Cardiac fibroblast (primary cell): ENCODE results near the gene TMPRSS7.
A peak's percentile ranks its signal among the peaks of the same experiment; 100 is the strongest.

Experiments
- DNase-seq, 2 donors: peaks; one replicate each; pipeline versions ENCODE4 v3.0.0 to v3.0.0-alpha.2; 2010; ENCODE audit warnings: low read depth in 2 of 2
- H3K4me3 ChIP-seq, 2 donors: replicated peaks in 1 of 2; 1 replicate in 1 of 2; 2 replicates in 1 of 2; pipeline ENCODE4 v1.5.1; 2011; ENCODE audit warnings: low read depth in 2 of 2, low read length in 2 of 2, mild to moderate bottlenecking in 2 of 2, moderate library complexity in 1 of 2
- TF ChIP-seq, protein P1 (sequence below): IDR thresholded peaks from one replicate; pipeline ENCODE4 v1.5.1; 2011; ENCODE audit warnings: low read depth, mild to moderate bottlenecking, low read length, inconsistent platforms

TMPRSS7 gene

DNA sequence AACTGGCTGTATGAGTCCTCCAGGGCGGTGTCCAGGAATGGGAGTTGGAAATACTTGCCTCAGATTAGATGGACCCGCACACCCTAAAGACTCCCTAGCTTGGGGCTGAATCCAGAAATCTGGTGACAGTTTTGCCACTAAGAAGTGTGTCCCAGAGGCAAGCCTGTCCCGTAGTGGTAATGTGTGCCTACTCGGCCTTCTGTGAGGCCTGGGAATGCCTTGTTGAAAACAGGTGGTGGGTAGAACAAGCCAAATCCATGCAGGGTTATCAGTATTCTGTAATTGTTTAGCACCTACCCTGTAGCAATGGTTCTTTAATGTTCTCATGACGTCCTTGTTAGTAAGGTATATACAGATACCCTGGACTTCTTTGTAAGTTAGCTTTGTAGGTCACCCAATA, 53.2 kb downstream of the TMPRSS7 start:
- H3K4me3 ChIP-seq = no peak overlapping the region
- TF ChIP-seq, protein P1, sequence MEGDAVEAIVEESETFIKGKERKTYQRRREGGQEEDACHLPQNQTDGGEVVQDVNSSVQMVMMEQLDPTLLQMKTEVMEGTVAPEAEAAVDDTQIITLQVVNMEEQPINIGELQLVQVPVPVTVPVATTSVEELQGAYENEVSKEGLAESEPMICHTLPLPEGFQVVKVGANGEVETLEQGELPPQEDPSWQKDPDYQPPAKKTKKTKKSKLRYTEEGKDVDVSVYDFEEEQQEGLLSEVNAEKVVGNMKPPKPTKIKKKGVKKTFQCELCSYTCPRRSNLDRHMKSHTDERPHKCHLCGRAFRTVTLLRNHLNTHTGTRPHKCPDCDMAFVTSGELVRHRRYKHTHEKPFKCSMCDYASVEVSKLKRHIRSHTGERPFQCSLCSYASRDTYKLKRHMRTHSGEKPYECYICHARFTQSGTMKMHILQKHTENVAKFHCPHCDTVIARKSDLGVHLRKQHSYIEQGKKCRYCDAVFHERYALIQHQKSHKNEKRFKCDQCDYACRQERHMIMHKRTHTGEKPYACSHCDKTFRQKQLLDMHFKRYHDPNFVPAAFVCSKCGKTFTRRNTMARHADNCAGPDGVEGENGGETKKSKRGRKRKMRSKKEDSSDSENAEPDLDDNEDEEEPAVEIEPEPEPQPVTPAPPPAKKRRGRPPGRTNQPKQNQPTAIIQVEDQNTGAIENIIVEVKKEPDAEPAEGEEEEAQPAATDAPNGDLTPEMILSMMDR = no peak
- DNase-seq = no peak

DNA sequence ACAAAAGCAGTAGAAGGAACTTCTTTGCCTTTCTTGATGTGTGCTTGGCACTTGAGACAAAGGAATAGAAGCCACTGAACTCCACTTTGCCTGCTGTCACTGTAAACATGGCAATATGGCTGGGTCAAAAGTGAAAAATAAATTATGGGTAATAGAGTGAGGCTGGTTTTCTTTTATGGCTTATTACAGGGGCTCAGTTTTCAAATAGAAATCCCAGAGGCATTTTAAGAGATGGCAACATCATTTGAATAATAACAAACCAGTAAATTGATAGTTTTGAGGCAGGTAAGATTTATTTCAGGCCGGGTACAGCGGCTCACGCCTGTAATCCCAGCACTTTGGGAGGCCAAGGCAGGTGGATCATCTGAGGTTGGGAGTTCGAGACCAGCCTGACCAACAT, 54.4 kb downstream of the TMPRSS7 start:
- no peak overlapping the region for H3K4me3 ChIP-seq
- TF ChIP-seq, protein P1 = no peak
- DNase-seq = no peak

DNA sequence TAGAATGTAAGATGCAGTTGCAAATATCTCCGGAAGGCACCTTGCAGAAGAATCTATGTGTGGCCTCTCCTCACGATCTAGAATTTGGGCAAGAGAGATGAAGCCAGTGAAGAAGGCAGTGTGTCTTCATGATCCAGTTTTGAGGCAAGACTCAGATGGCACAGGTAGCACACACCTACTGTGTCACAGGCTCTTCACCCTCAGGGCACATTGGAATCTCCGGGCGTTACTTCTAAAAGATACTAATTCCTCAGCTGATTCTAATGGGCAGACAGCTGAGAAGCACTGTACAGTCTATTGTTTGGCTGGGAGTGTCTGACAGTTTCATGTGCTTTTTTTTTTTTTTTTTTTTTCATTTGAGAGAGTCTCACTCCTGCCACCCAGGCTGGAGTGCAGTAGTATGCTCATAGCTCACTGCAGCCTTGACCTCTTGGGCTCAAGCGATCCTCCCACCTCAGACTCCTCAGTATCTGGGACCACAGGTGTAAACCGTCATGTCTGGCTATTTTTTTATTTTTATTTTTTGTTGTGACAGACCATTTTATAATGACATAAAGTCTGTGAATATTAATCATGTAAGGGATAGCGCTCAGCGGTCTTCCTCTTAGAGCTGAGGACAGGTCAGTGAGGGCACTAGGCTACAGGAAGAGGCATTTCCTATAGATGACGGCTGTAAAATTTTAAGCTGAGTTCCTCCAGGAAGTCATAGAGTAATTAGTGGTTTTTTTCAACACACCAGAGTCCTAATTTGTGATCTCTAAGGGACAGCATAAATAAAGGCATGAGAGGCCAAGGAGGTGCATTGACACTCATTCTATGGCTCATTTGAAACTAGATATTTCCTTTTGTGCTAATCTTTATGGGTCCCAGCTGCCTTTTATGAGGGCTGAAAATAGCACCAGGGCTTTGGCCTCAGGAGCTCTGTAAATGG, 55.7 kb downstream of the TMPRSS7 start:
- H3K4me3 ChIP-seq = no peak overlapping the region
- TF ChIP-seq, protein P1 = no peak
- no peak for DNase-seq

DNA sequence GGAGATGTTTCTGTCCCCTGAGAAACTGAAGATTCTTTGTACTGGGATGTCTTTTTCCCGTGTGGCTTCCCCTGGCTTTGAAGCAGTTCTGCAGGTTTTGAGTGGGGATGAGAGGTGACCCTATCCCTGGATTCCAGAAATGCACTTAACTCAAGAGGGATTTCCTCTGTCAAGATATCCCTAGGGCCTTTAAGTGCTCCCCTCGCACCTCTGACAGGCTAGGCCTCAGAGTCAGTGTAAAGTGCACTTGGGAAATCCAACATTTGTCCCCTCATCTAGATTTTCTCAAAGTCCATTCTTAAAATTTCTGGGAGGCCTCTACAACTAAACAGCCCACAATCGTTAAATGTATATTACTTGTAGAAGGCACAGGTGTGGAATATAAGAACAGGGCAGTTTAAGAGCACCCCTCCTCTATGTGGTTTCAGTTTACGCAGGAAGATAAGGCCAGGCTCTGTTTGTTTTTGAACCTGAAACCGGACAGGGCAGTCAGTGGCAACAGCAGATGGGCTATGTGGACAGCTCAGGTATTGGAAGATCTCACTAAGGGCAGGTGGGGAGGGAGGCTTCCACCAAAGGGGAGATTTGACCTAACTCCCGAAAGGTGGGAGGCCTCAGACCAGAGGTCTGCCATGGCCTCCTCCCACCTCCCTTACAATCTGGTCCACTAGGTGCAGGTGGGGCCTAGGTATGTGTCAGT, 56.5 kb downstream of the TMPRSS7 start:
- DNase-seq = no peak
- TF ChIP-seq, protein P1 = no peak
- H3K4me3 ChIP-seq = no peak overlapping the region

DNA sequence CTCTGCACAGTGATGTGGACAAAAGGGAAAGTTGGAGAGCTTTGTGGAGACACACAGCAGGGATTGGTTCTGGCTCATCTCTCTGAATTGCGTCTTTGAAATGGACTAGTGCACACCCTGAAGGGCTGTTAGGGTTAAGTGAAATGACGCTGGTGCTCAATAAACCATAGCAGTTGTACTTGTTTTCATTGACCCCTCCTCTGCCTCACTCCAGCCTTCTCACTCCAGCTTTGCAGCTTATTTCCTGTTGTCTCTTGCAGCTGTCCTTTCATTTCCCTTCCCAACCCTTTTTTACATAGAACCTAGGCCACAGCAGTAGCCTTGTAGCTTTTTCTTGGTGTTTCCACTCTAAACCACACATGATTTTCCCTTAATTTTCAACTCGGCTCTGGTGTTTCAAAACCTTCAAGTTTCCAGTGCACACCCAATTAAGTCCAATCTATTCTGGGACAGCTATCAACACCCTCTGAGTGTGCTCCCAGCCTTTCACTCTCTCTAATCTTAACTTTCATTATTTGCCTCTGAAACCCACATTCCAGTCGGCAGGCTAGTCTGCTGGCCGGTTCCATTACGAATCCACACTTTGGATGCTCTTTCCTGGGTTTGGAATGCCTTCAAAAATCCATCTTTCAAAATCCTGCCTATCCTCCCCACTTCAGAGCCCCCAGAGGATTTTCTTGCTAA, 58.1 kb downstream of the TMPRSS7 start:
- H3K4me3 ChIP-seq = no peak overlapping the region
- TF ChIP-seq, protein P1 = no peak
- DNase-seq = peak; percentile 18 to 80

DNA sequence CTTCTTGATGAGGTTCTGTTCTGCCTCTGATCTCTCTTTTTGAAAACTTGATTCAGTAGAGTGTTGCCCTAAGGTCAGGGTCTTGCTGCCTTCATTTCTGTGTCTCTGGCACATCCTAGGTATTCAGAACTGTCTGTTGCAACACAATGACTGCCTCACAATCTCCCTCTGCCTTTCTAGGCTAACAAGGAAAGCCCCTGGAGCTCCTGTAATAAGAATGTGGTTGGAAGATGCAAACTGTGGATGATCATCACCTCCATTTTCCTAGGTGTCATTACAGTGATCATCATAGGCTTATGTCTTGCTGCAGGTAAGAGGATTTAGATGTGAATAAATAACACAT, 58.6 kb downstream of the TMPRSS7 start:
- DNase-seq = peak in 1 of 2 donors; percentile 33
- TF ChIP-seq, protein P1 = no peak
- no peak overlapping the region for H3K4me3 ChIP-seq
